Progenitor cell of endocrine pancreas (in vitro differentiated cells): ENCODE measurements around the gene AKAP7. TPM values are rescaled to one million over a fixed set of nuclear protein-coding genes. Genes with fewer than 3 reads are reported as not detected.

Experiments
- DNase-seq: peaks from one replicate; pipeline ENCODE4 v3.0.0; 2021; ENCODE audit warnings: low spot score; ENCODE audit not compliant: unreplicated experiment
- H3K27ac Mint-ChIP-seq: 2 replicates; pipeline ENCODE4 v1.8.0; 2021; ENCODE audit warnings: mild to moderate bottlenecking, moderate library complexity, mixed read lengths
- H3K27me3 Mint-ChIP-seq: 2 replicates; pipeline ENCODE4 v1.8.0; 2021; ENCODE audit warnings: mixed read lengths
- H3K36me3 Mint-ChIP-seq: 2 replicates; pipeline ENCODE4 v1.8.0; 2022; ENCODE audit warnings: mixed read lengths; ENCODE audit not compliant: insufficient read depth
- H3K4me1 Mint-ChIP-seq: 2 replicates; pipeline ENCODE4 v1.8.0; 2021; ENCODE audit warnings: low read depth, mixed read lengths
- H3K4me3 Mint-ChIP-seq: 2 replicates; pipeline ENCODE4 v1.8.0; 2021; ENCODE audit warnings: low read depth, mild to moderate bottlenecking, moderate library complexity, mixed read lengths
- H3K9me3 Mint-ChIP-seq: 2 replicates; pipeline ENCODE4 v1.8.0; 2021; ENCODE audit warnings: low read depth, mixed read lengths
- CTCF ChIP-seq: fragments of 200-600 bp; sonication (generic); IDR thresholded peaks from one replicate; pipeline ENCODE4 v1.5.0; 2021; ENCODE audit warnings: antibody characterized with exemption, mild to moderate bottlenecking; ENCODE audit not compliant: unreplicated experiment
- total RNA-seq: library from RNA; stranded (reverse); gene quantifications from 2 replicates; pipeline ENCODE4 v1.2.1, GENCODE V29; 2021

AKAP7 gene
- total RNA-seq, 1 donor from 2014 or later: 25.5 TPM

GRCh38 chr6:131281471-131282270 is 146.4 kb downstream of the AKAP7 start:
- no peak for TF ChIP-seq CTCF
- Mint-ChIP-seq H3K9me3 (peaks cover 5% of the 10 kb centered on the region), H3K4me1 (peaks cover 35% of the 10 kb centered on the region), H3K27me3 (no peaks in the 10 kb centered on the region), H3K27ac (peak overlapping the region; percentile 93), H3K4me3 (peak overlapping the region; percentile 50), H3K36me3 (peaks cover 13% of the 10 kb centered on the region)
- no peak for DNase-seq

- TF ChIP-seq CTCF: no peak
- Mint-ChIP-seq H3K36me3 (peaks cover 16% of the 10 kb centered on the region), H3K27ac (no peak overlapping the region), H3K4me3 (no peak overlapping the region), H3K27me3 (no peaks in the 10 kb centered on the region), H3K4me1 (peaks cover 35% of the 10 kb centered on the region), H3K9me3 (peaks cover 5% of the 10 kb centered on the region)
- DNase-seq: no peak
Measured at GRCh38 chr6:131282365-131282764, 147.1 kb downstream of the AKAP7 start.

GRCh38 chr6:131283466-131284175 is 148.4 kb downstream of the AKAP7 start:
- H3K4me1 Mint-ChIP-seq: peaks cover 38% of the 10 kb centered on the region
- TF ChIP-seq CTCF: no peak
- peak overlapping the region; percentile 4 for H3K27ac Mint-ChIP-seq
- H3K27me3 Mint-ChIP-seq: no peaks in the 10 kb centered on the region
- peaks cover 4% of the 10 kb centered on the region for H3K9me3 Mint-ChIP-seq
- H3K36me3 Mint-ChIP-seq: peaks cover 13% of the 10 kb centered on the region
- no peak for DNase-seq
- H3K4me3 Mint-ChIP-seq: no peak overlapping the region

- H3K4me1 Mint-ChIP-seq: peaks cover 38% of the 10 kb centered on the region
- peaks cover 9% of the 10 kb centered on the region for H3K36me3 Mint-ChIP-seq
- no peaks in the 10 kb centered on the region for H3K27me3 Mint-ChIP-seq
- H3K4me3 Mint-ChIP-seq: no peak overlapping the region
- no peak overlapping the region for H3K27ac Mint-ChIP-seq
- TF ChIP-seq CTCF: no peak
- no peaks in the 10 kb centered on the region for H3K9me3 Mint-ChIP-seq
- no peak for DNase-seq
Measured at GRCh38 chr6:131285548-131285947, 150.3 kb downstream of the AKAP7 start.

- Mint-ChIP-seq H3K27me3 (no peaks in the 10 kb centered on the region), H3K4me1 (peaks cover 30% of the 10 kb centered on the region), H3K4me3 (no peak overlapping the region), H3K36me3 (peaks cover 9% of the 10 kb centered on the region), H3K9me3 (no peaks in the 10 kb centered on the region), H3K27ac (no peak overlapping the region)
- no peak for TF ChIP-seq CTCF
- no peak for DNase-seq
Measured at GRCh38 chr6:131286469-131287040, 151.3 kb downstream of the AKAP7 start.
